ENCODE data around the gene GGT6.

The GGT6 gene

GRCh38 chr17:4576729-4577322 is 16.4 kb upstream of the GGT6 start (continued):
- no peak for TF ChIP-seq ZNF600 (tag by site-specific recombination; IDR thresholded peaks at IDR 0.05)
- no peak for TF ChIP-seq ZFP3 (tag by site-specific recombination; IDR thresholded peaks at IDR 0.05; ENCODE audit: low read depth)
- TF ChIP-seq ZNF521 (tag by site-specific recombination; IDR thresholded peaks at IDR 0.05), result no peak

- Histone ChIP-seq H3K4me3 (ENCODE audit: low read depth, low read length) (no peak overlapping the region), H3K36me3 (ENCODE audit: control insufficient read depth in 2 of 2, insufficient read depth in 1 of 2, low read length in 2 of 2) (no peaks in the 10 kb centered on the region), H3K27ac (ENCODE audit: extremely low read depth, low read depth, low read length) (no peak overlapping the region), H3K9me3 (ENCODE audit: control insufficient read depth, insufficient read depth, low read depth, low read length) (no peaks in the 10 kb centered on the region), H3K4me1 (ENCODE audit: control insufficient read depth, insufficient read depth, low read length) (0 out of 2 replicates have a peak, but pooled peaks cover 4% of the 10 kb centered on the region)
- TF ChIP-seq ZNF529 (tag by site-specific recombination; IDR thresholded peaks at IDR 0.05; ENCODE audit: insufficient replicate concordance) (no peak), ZNF280D (tag by site-specific recombination; IDR thresholded peaks at IDR 0.05) (no peak), KLF1 (tag by site-specific recombination; IDR thresholded peaks at IDR 0.05) (no peak), ZNF629 (tag by site-specific recombination; IDR thresholded peaks at IDR 0.05) (no peak), KLF10 (tag by site-specific recombination; IDR thresholded peaks at IDR 0.05) (no peak), ZNF155 (tag by site-specific recombination; IDR thresholded peaks at IDR 0.05) (no peak), ZNF174 (tag by site-specific recombination; IDR thresholded peaks at IDR 0.05) (no peak), ZBTB17 (tag by site-specific recombination; IDR thresholded peaks at IDR 0.05) (no peak), ZNF692 (tag by site-specific recombination; IDR thresholded peaks at IDR 0.05) (no peak), ZEB2 (tag by site-specific recombination; IDR thresholded peaks at IDR 0.05) (no peak), BCL11B (tag by site-specific recombination; IDR thresholded peaks at IDR 0.05; ENCODE audit: low read depth) (no peak)
- CTCF ChIA-PET, result interaction anchor here (0.8 to 3.8 kb wide), 3 partner anchors 9 to 24 kb away, joined by 3 to 23 read pairs (median 4); no protein-coding TSS in a partner anchor
- POLR2A ChIA-PET, result no interaction called here
Observed at GRCh38 chr17:4576161-4576558, 15.8 kb upstream of the GGT6 start.

- POLR2A ChIA-PET, result interaction anchor here (0.7 kb wide), 1 partner anchor 851 kb away, joined by 3 read pairs; the partner anchor contains the start of gene HASPIN
- Histone ChIP-seq H3K4me1 (ENCODE audit: control insufficient read depth, insufficient read depth, low read length) (0 out of 2 replicates have a peak, but pooled peaks cover 4% of the 10 kb centered on the region), H3K36me3 (ENCODE audit: control insufficient read depth in 2 of 2, insufficient read depth in 1 of 2, low read length in 2 of 2) (no peaks in the 10 kb centered on the region), H3K4me3 (ENCODE audit: low read depth, low read length) (no peak overlapping the region), H3K9me3 (ENCODE audit: control insufficient read depth, insufficient read depth, low read depth, low read length) (no peaks in the 10 kb centered on the region), H3K27ac (ENCODE audit: extremely low read depth, low read depth, low read length) (no peak overlapping the region)
- CTCF ChIA-PET, result interaction anchor here (0.6 to 3.8 kb wide), 4 partner anchors 8 to 51 kb away, joined by 3 to 23 read pairs (median 4); partner anchors contain the start of gene SMTNL2
- TF ChIP-seq HOXC10 (CRISPR knock-in tag; IDR thresholded peaks at IDR 0.05), result no peak
- TF ChIP-seq ZNF843 (tag by site-specific recombination; IDR thresholded peaks at IDR 0.05), result no peak
- no peak for TF ChIP-seq ELK4 (IDR thresholded peaks at IDR 0.05; ENCODE audit: borderline replicate concordance, low read depth, low read length)
- no peak for TF ChIP-seq ZNF488 (tag by site-specific recombination; IDR thresholded peaks at IDR 0.05)
- no peak for TF ChIP-seq ZBTB21 (tag by site-specific recombination; IDR thresholded peaks at IDR 0.05)
- no peak for TF ChIP-seq PRDM2 (tag by site-specific recombination; IDR thresholded peaks at IDR 0.05; ENCODE audit: borderline replicate concordance)
Observed at GRCh38 chr17:4574448-4575045, 14.2 kb upstream of the GGT6 start.

All from HEK293 (cell line).